ENCODE data around the gene LSS.

DNA sequence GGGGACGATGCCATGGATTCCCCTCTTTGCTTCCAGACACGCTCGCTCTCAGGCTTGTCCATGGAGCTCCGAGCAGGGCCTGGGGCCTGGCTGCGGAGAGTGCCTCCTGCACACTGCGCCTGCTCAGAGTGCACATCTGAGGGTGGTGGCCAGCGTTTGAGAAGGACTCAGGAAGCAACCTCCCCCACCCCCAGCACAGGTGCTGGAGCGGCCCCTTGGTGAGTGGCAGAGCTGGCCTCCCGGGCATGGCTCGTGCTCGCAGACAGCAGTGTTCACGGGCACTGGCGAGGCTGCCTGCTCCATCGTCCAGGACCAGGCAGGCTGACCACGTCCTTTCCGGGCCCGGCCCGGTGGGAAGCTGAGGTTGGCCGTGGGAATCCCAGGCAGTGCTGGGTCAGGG lies 47.1 kb downstream of the LSS start:
- TF ChIP-seq, protein P1, sequence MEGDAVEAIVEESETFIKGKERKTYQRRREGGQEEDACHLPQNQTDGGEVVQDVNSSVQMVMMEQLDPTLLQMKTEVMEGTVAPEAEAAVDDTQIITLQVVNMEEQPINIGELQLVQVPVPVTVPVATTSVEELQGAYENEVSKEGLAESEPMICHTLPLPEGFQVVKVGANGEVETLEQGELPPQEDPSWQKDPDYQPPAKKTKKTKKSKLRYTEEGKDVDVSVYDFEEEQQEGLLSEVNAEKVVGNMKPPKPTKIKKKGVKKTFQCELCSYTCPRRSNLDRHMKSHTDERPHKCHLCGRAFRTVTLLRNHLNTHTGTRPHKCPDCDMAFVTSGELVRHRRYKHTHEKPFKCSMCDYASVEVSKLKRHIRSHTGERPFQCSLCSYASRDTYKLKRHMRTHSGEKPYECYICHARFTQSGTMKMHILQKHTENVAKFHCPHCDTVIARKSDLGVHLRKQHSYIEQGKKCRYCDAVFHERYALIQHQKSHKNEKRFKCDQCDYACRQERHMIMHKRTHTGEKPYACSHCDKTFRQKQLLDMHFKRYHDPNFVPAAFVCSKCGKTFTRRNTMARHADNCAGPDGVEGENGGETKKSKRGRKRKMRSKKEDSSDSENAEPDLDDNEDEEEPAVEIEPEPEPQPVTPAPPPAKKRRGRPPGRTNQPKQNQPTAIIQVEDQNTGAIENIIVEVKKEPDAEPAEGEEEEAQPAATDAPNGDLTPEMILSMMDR (IDR thresholded peaks at IDR 0.05) = no peak
- TF ChIP-seq POLR2A (IDR thresholded peaks at IDR 0.05) = no peak

Data from Peyer's patch (tissue), 4 donors.